GM23338 (cell line): ENCODE data around the gene ALG9. TPM values are rescaled to one million over a fixed set of nuclear protein-coding genes. Genes with fewer than 3 reads are reported as not detected.

ENCODE experiments used
- ATAC-seq: fragments of 200-7000 bp; cut with Tn5 transposase; 3 replicates; pipeline ENCODE4 v1.9.1; 2020
- DNase-seq: peaks from one replicate; pipeline ENCODE4 v3.0.0-alpha.2; 2015; ENCODE audit warnings: low spot score
- H2AFZ ChIP-seq: fragments of 200-600 bp; sonication (generic); 2 replicates; pipeline ENCODE4 v1.8.0; 2016; ENCODE audit warnings: antibody characterized with exemption, mild to moderate bottlenecking, moderate library complexity
- H3F3A ChIP-seq: fragments of 200-600 bp; sonication (generic); replicated peaks from 2 replicates; pipeline ENCODE4 v1.8.0; 2017; ENCODE audit warnings: antibody characterized with exemption, mixed run types, low read depth
- H3K27ac ChIP-seq: fragments of 200-600 bp; sonication (generic); 2 replicates; pipeline ENCODE4 v1.6.1; 2016; ENCODE audit warnings: low read depth
- H3K27me3 ChIP-seq: fragments of 200-600 bp; sonication (generic); 2 replicates; pipeline ENCODE4 v1.8.0; 2016; ENCODE audit warnings: mild to moderate bottlenecking, mixed run types, moderate library complexity; ENCODE audit not compliant: insufficient read depth
- H3K36me3 ChIP-seq: fragments of 200-600 bp; sonication (generic); 2 replicates; pipeline ENCODE4 v1.8.0; 2016; ENCODE audit warnings: mild to moderate bottlenecking; ENCODE audit not compliant: insufficient read depth
- H3K4me1 ChIP-seq: fragments of 200-600 bp; sonication (generic); 2 replicates; pipeline ENCODE4 v1.8.0; 2016; ENCODE audit warnings: mild to moderate bottlenecking, moderate library complexity; ENCODE audit not compliant: insufficient read depth
- H3K4me2 ChIP-seq: fragments of 200-600 bp; sonication (generic); 2 replicates; pipeline ENCODE4 v1.7.1; 2017; ENCODE audit warnings: mixed run types
- H3K4me3 ChIP-seq: fragments of 200-600 bp; sonication (generic); 2 replicates; pipeline ENCODE4 v1.6.1; 2016; ENCODE audit warnings: mixed run types
- H3K79me2 ChIP-seq: fragments of 200-600 bp; sonication (generic); replicated peaks from 2 replicates; pipeline ENCODE4 v1.8.0; 2017; ENCODE audit warnings: mild to moderate bottlenecking; ENCODE audit not compliant: insufficient read depth
- H3K9me2 ChIP-seq: fragments of 200-600 bp; sonication (generic); 2 replicates; pipeline ENCODE4 v1.8.0; 2017; ENCODE audit not compliant: insufficient read depth
- H4K20me1 ChIP-seq: fragments of 200-600 bp; sonication (generic); replicated peaks from 2 replicates; pipeline ENCODE4 v1.8.0; 2017; ENCODE audit warnings: mild to moderate bottlenecking; ENCODE audit not compliant: insufficient read depth
- H3K27ac Mint-ChIP-seq: 2 replicates; pipeline ENCODE4 v1.8.0; 2020; ENCODE audit warnings: inconsistent platforms, mild to moderate bottlenecking, moderate library complexity, mixed read lengths
- H3K27me3 Mint-ChIP-seq: 3 replicates; pipeline ENCODE4 v1.8.0; 2022; ENCODE audit warnings: low read depth, mild to moderate bottlenecking, moderate library complexity, mixed read lengths, inconsistent platforms; ENCODE audit not compliant: insufficient read depth, poor library complexity
- H3K36me3 Mint-ChIP-seq: 3 replicates; pipeline ENCODE4 v1.8.0; 2021; ENCODE audit warnings: low read depth, mild to moderate bottlenecking, inconsistent platforms, moderate library complexity, mixed read lengths
- H3K4me1 Mint-ChIP-seq: 3 replicates; pipeline ENCODE4 v1.8.0; 2020; ENCODE audit warnings: mild to moderate bottlenecking, inconsistent platforms, mixed read lengths
- H3K4me3 Mint-ChIP-seq: 3 replicates; pipeline ENCODE4 v1.8.0; 2021; ENCODE audit warnings: moderate library complexity, mild to moderate bottlenecking, inconsistent platforms, mixed read lengths
- H3K9me3 Mint-ChIP-seq: 3 replicates; pipeline ENCODE4 v1.8.0; 2020; ENCODE audit warnings: moderate library complexity, mild to moderate bottlenecking, inconsistent platforms, mixed read lengths
- CREB1 ChIP-seq: fragments of 250-450 bp; sonication (Bioruptor Pico); IDR thresholded peaks from 2 replicates; pipeline ENCODE4 v1.5.0; 2020; ENCODE audit warnings: low read depth, mild to moderate bottlenecking, moderate library complexity
- CTCF ChIP-seq, 2 experiments: fragments of 200-600 bp in 1 of 2; sonication (generic) in 1 of 2; conservative IDR thresholded peaks; 2 replicates each; pipeline versions ENCODE4 v1.5.1 to v1.6.1; 2016 to 2017; ENCODE audit warnings: antibody characterized with exemption in 2 of 2, low read depth in 2 of 2, mild to moderate bottlenecking in 2 of 2, moderate library complexity in 1 of 2
- ETS1 ChIP-seq: IDR thresholded peaks from 2 replicates; pipeline ENCODE4 v1.6.1; 2016; ENCODE audit warnings: antibody characterized with exemption
- EZH2 ChIP-seq: fragments of 200-600 bp; sonication (generic); IDR thresholded peaks from one replicate; pipeline ENCODE4 v1.8.0; 2017; ENCODE audit warnings: antibody characterized with exemption, mild to moderate bottlenecking, low read depth; ENCODE audit not compliant: unreplicated experiment
- EZH2phosphoT487 ChIP-seq: fragments of 200-600 bp; sonication (generic); IDR thresholded peaks from one replicate; pipeline ENCODE4 v1.8.1; 2018; ENCODE audit warnings: antibody characterized with exemption; ENCODE audit not compliant: unreplicated experiment
- REST ChIP-seq: IDR thresholded peaks from one replicate; pipeline ENCODE4 v1.6.1; 2018; ENCODE audit warnings: antibody characterized with exemption; ENCODE audit not compliant: unreplicated experiment
- STAT1 ChIP-seq: IDR thresholded peaks from one replicate; pipeline ENCODE4 v1.6.1; 2016; ENCODE audit warnings: antibody characterized with exemption; ENCODE audit not compliant: unreplicated experiment
- ZNF114 ChIP-seq: fragments of 250-450 bp; sonication (Bioruptor Pico); IDR thresholded peaks from 2 replicates; pipeline ENCODE4 v1.5.0; 2020; ENCODE audit warnings: mild to moderate bottlenecking, moderate library complexity
- ZNF331 ChIP-seq: fragments of 250-450 bp; sonication (Bioruptor Pico); IDR thresholded peaks from 2 replicates; pipeline ENCODE4 v1.5.0; 2020; ENCODE audit warnings: low read depth, mild to moderate bottlenecking, moderate library complexity
- ZNF462 ChIP-seq: fragments of 250-450 bp; sonication (Bioruptor Pico); IDR thresholded peaks from 2 replicates; pipeline ENCODE4 v1.5.0; 2020; ENCODE audit warnings: mild to moderate bottlenecking, moderate library complexity
- polyA plus RNA-seq: library from polyadenylated mRNA; unstranded; fragments of >200 nt; fragmentation: Nextera tagmentation; extraction: Ambion mirVana; gene quantifications from 2 replicates; pipeline ENCODE4 v1.2.1, GENCODE V29; 2016
- total RNA-seq: library from RNA; depleted of rRNA; stranded (reverse); fragments of >200 nt; shearing (Covaris generic); gene quantifications from 2 replicates; pipeline ENCODE4 v1.2.3, GENCODE V29; 2014

The ALG9 gene
- total and polyA plus RNA-seq, 2 experiments from 2014 or later, result 25.4 to 31.1 TPM

GRCh38 chr11:111762526-111762925 lies 108.9 kb downstream of the ALG9 start (continued):
- no peak for TF ChIP-seq CTCF (conservative IDR thresholded peaks at IDR 0.05; ENCODE audit: low read depth in 2 of 2)

GRCh38 chr11:111761036-111761435 lies 110.3 kb downstream of the ALG9 start:
- no peak overlapping the region for H3K4me2 ChIP-seq
- no peak for TF ChIP-seq EZH2phosphoT487
- TF ChIP-seq ETS1, result no peak
- no peak for TF ChIP-seq CREB1 (CRISPR knock-in tag)
- no peak for TF ChIP-seq CTCF (conservative IDR thresholded peaks at IDR 0.05; ENCODE audit: low read depth in 2 of 2)
- no peak for TF ChIP-seq EZH2
- TF ChIP-seq REST, result no peak
- no peak for TF ChIP-seq ZNF462
- no peak for TF ChIP-seq STAT1
- TF ChIP-seq ZNF331 (CRISPR knock-in tag), result no peak
- no peak for TF ChIP-seq ZNF114

More at GRCh38 chr11:111761036-111761435, 110.3 kb downstream of the ALG9 start:
- Histone ChIP-seq H3K79me2 (peaks cover 41% of the 10 kb centered on the region), H3K9me2 (no peaks in the 10 kb centered on the region), H3K4me3 (no peak overlapping the region), H3K27me3 (no peaks in the 10 kb centered on the region), H3K4me1 (peaks cover 18% of the 10 kb centered on the region), H3K27ac (no peak overlapping the region), H4K20me1 (peaks cover 30% of the 10 kb centered on the region), H3F3A (0 out of 2 replicates have a peak, but pooled peaks cover 2% of the 10 kb centered on the region), H2AFZ (no peak overlapping the region), H3K36me3 (peaks cover 71% of the 10 kb centered on the region)
- ATAC-seq (no peak), DNase-seq (no peak)
- Mint-ChIP-seq H3K4me3 (no peak overlapping the region), H3K27ac (no peak overlapping the region), H3K9me3 (no peaks in the 10 kb centered on the region), H3K27me3 (peaks cover 1% of the 10 kb centered on the region), H3K4me1 (peaks cover 22% of the 10 kb centered on the region), H3K36me3 (peaks cover 91% of the 10 kb centered on the region)
